ENCODE data around the gene PRKG1. TPM values are rescaled to one million over a fixed set of nuclear protein-coding genes. Genes with fewer than 3 reads are reported as not detected.

The PRKG1 gene
- total and polyA plus RNA-seq, 2 experiments from 2014 or later: 18.2 to 21.1 TPM

DNA sequence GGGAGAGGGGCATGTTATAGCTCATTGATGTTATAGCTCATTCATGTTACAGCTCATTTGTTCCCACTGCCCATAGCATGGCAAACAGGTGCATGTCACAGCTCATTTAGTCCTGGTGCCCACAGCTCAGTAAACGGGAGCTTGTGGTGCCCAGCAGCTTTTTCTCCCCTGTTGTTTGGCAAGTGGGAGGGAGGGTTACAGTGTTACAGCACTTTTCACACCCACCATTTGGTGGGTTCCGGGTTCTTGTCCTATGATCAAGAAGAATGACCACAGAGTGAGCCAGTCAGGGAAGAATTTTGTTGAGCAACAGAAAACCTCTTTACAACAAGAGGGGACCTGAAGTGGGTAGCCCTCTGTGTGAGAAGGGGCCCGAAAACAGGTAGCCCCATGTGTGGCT, 787.9 kb downstream of the PRKG1 start:
- Mint-ChIP-seq H3K36me3 (ENCODE audit: low read depth) (no peaks in the 10 kb centered on the region), H3K4me3 (no peak overlapping the region), H3K9me3 (no peaks in the 10 kb centered on the region), H3K4me1 (peaks cover 9% of the 10 kb centered on the region), H3K27me3 (ENCODE audit: insufficient read depth, low read depth, poor library complexity) (no peaks in the 10 kb centered on the region), H3K27ac (no peak overlapping the region)
- H3K4me3 ChIP-seq: no peak overlapping the region
- H3K9me2 ChIP-seq (ENCODE audit: insufficient read depth): no peaks in the 10 kb centered on the region; the same call in 1 of the 2 replicates
- H3K27ac ChIP-seq (ENCODE audit: low read depth): no peak overlapping the region
- no peaks in the 10 kb centered on the region for H3F3A ChIP-seq (replicated peaks; ENCODE audit: low read depth)
- TF ChIP-seq EZH2phosphoT487 (IDR thresholded peaks at IDR 0.05; ENCODE audit: unreplicated experiment) (no peak), ZNF331 (CRISPR knock-in tag; IDR thresholded peaks at IDR 0.05; ENCODE audit: low read depth) (no peak), CREB1 (CRISPR knock-in tag; IDR thresholded peaks at IDR 0.05; ENCODE audit: low read depth) (no peak)
- TF ChIP-seq, protein P1, sequence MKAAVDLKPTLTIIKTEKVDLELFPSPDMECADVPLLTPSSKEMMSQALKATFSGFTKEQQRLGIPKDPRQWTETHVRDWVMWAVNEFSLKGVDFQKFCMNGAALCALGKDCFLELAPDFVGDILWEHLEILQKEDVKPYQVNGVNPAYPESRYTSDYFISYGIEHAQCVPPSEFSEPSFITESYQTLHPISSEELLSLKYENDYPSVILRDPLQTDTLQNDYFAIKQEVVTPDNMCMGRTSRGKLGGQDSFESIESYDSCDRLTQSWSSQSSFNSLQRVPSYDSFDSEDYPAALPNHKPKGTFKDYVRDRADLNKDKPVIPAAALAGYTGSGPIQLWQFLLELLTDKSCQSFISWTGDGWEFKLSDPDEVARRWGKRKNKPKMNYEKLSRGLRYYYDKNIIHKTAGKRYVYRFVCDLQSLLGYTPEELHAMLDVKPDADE (IDR thresholded peaks at IDR 0.05): no peak
- H3K4me1 ChIP-seq (ENCODE audit: insufficient read depth): peaks cover 11% of the 10 kb centered on the region
- no peaks in the 10 kb centered on the region for H4K20me1 ChIP-seq (replicated peaks; ENCODE audit: insufficient read depth)
- H3K36me3 ChIP-seq (ENCODE audit: insufficient read depth): no peaks in the 10 kb centered on the region
- no peak overlapping the region for H3K4me2 ChIP-seq
- DNase-seq (ENCODE audit: low spot score) (no peak), ATAC-seq (no peak)
- H2AFZ ChIP-seq: no peak overlapping the region
- no peaks in the 10 kb centered on the region for H3K27me3 ChIP-seq (ENCODE audit: insufficient read depth)
- no peaks in the 10 kb centered on the region for H3K79me2 ChIP-seq (replicated peaks; ENCODE audit: insufficient read depth)

DNA sequence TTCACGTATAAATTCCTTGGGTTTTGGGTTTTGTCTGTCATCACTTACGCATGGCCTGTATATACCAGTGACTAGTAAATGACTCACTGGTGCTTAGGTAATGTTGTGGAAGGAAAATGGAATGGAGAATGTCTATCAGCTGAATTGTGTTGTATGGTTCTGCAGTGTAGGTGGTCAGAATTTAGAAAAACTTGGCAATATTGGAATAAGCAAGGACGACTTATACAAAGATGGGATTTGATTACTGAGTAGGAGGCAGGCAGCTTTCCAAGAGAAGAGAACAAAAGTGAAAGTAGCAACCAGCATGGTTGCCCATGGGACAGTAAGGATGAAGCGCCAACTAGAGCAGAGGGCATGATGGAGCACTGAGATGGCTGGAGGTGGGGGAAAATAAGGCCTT, 793.7 kb downstream of the PRKG1 start:
- no peaks in the 10 kb centered on the region for H3K27me3 Mint-ChIP-seq (ENCODE audit: insufficient read depth, low read depth, poor library complexity)
- H3K4me1 ChIP-seq (ENCODE audit: insufficient read depth): no peaks in the 10 kb centered on the region
- H3K36me3 Mint-ChIP-seq (ENCODE audit: low read depth): no peaks in the 10 kb centered on the region
- no peaks in the 10 kb centered on the region for H3K79me2 ChIP-seq (replicated peaks; ENCODE audit: insufficient read depth)
- H3K36me3 ChIP-seq (ENCODE audit: insufficient read depth): no peaks in the 10 kb centered on the region
- H3K4me1 Mint-ChIP-seq: no peaks in the 10 kb centered on the region; the same call in 2 of the 3 replicates
- no peak overlapping the region for H3K4me2 ChIP-seq
- no peaks in the 10 kb centered on the region for H3K27me3 ChIP-seq (ENCODE audit: insufficient read depth)
- H3K27ac ChIP-seq (ENCODE audit: low read depth): no peak overlapping the region
- H3K9me3 Mint-ChIP-seq: no peaks in the 10 kb centered on the region
- H2AFZ ChIP-seq: no peak overlapping the region
- H3K27ac Mint-ChIP-seq: no peak overlapping the region
- no peak overlapping the region for H3K4me3 ChIP-seq
- H3F3A ChIP-seq (replicated peaks; ENCODE audit: low read depth): no peaks in the 10 kb centered on the region
- ATAC-seq: no peak
- H4K20me1 ChIP-seq (replicated peaks; ENCODE audit: insufficient read depth): no peaks in the 10 kb centered on the region
- no peak overlapping the region for H3K4me3 Mint-ChIP-seq
- H3K9me2 ChIP-seq (ENCODE audit: insufficient read depth): no peaks in the 10 kb centered on the region; the same call in 1 of the 2 replicates
- no peak for DNase-seq (ENCODE audit: low spot score)
- TF ChIP-seq POLR2AphosphoS5 (IDR thresholded peaks at IDR 0.05; ENCODE audit: low read depth) (no peak), NANOG (IDR thresholded peaks at IDR 0.05; ENCODE audit: borderline replicate concordance) (no peak), ZNF114 (CRISPR knock-in tag; IDR thresholded peaks at IDR 0.05) (no peak), JUNB (IDR thresholded peaks at IDR 0.05; ENCODE audit: unreplicated experiment) (no peak), ZNF331 (CRISPR knock-in tag; IDR thresholded peaks at IDR 0.05; ENCODE audit: low read depth) (no peak), STAT1 (IDR thresholded peaks at IDR 0.05; ENCODE audit: unreplicated experiment) (no peak), EZH2phosphoT487 (IDR thresholded peaks at IDR 0.05; ENCODE audit: unreplicated experiment) (no peak), CREB1 (CRISPR knock-in tag; IDR thresholded peaks at IDR 0.05; ENCODE audit: low read depth) (no peak), EZH2 (IDR thresholded peaks at IDR 0.05; ENCODE audit: low read depth, unreplicated experiment) (no peak)
- TF ChIP-seq, protein P1 (IDR thresholded peaks at IDR 0.05): no peak
- TF ChIP-seq, protein P2, sequence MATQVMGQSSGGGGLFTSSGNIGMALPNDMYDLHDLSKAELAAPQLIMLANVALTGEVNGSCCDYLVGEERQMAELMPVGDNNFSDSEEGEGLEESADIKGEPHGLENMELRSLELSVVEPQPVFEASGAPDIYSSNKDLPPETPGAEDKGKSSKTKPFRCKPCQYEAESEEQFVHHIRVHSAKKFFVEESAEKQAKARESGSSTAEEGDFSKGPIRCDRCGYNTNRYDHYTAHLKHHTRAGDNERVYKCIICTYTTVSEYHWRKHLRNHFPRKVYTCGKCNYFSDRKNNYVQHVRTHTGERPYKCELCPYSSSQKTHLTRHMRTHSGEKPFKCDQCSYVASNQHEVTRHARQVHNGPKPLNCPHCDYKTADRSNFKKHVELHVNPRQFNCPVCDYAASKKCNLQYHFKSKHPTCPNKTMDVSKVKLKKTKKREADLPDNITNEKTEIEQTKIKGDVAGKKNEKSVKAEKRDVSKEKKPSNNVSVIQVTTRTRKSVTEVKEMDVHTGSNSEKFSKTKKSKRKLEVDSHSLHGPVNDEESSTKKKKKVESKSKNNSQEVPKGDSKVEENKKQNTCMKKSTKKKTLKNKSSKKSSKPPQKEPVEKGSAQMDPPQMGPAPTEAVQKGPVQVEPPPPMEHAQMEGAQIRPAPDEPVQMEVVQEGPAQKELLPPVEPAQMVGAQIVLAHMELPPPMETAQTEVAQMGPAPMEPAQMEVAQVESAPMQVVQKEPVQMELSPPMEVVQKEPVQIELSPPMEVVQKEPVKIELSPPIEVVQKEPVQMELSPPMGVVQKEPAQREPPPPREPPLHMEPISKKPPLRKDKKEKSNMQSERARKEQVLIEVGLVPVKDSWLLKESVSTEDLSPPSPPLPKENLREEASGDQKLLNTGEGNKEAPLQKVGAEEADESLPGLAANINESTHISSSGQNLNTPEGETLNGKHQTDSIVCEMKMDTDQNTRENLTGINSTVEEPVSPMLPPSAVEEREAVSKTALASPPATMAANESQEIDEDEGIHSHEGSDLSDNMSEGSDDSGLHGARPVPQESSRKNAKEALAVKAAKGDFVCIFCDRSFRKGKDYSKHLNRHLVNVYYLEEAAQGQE (IDR thresholded peaks at IDR 0.05; ENCODE audit: unreplicated experiment): no peak
- TF ChIP-seq, protein P3, sequence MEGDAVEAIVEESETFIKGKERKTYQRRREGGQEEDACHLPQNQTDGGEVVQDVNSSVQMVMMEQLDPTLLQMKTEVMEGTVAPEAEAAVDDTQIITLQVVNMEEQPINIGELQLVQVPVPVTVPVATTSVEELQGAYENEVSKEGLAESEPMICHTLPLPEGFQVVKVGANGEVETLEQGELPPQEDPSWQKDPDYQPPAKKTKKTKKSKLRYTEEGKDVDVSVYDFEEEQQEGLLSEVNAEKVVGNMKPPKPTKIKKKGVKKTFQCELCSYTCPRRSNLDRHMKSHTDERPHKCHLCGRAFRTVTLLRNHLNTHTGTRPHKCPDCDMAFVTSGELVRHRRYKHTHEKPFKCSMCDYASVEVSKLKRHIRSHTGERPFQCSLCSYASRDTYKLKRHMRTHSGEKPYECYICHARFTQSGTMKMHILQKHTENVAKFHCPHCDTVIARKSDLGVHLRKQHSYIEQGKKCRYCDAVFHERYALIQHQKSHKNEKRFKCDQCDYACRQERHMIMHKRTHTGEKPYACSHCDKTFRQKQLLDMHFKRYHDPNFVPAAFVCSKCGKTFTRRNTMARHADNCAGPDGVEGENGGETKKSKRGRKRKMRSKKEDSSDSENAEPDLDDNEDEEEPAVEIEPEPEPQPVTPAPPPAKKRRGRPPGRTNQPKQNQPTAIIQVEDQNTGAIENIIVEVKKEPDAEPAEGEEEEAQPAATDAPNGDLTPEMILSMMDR (conservative IDR thresholded peaks at IDR 0.05; ENCODE audit: low read depth in 2 of 2): no peak

Measured in GM23338 (cell line).